PFSK-1 (cell line): Measurements from ENCODE around the gene LANCL2.

Experiments used
- POLR2AphosphoS5 ChIP-seq: IDR thresholded peaks from 2 replicates; pipeline ENCODE4 v1.6.1; 2012; ENCODE audit warnings: low read depth, mild to moderate bottlenecking, control low read depth, low read length, moderate library complexity
- TF ChIP-seq, protein P1 (sequence below), 2 experiments: IDR thresholded peaks; 2 replicates each; pipeline versions ENCODE4 v1.6.1 to v1.8.0; 2011 to 2012; ENCODE audit warnings: low read depth in 2 of 2, low read length in 2 of 2, control low read depth in 1 of 2, inconsistent platforms in 1 of 2, mild to moderate bottlenecking in 1 of 2, moderate library complexity in 1 of 2; ENCODE audit not compliant: insufficient read depth in 1 of 2

- no peak for TF ChIP-seq POLR2AphosphoS5
- TF ChIP-seq, protein P1, sequence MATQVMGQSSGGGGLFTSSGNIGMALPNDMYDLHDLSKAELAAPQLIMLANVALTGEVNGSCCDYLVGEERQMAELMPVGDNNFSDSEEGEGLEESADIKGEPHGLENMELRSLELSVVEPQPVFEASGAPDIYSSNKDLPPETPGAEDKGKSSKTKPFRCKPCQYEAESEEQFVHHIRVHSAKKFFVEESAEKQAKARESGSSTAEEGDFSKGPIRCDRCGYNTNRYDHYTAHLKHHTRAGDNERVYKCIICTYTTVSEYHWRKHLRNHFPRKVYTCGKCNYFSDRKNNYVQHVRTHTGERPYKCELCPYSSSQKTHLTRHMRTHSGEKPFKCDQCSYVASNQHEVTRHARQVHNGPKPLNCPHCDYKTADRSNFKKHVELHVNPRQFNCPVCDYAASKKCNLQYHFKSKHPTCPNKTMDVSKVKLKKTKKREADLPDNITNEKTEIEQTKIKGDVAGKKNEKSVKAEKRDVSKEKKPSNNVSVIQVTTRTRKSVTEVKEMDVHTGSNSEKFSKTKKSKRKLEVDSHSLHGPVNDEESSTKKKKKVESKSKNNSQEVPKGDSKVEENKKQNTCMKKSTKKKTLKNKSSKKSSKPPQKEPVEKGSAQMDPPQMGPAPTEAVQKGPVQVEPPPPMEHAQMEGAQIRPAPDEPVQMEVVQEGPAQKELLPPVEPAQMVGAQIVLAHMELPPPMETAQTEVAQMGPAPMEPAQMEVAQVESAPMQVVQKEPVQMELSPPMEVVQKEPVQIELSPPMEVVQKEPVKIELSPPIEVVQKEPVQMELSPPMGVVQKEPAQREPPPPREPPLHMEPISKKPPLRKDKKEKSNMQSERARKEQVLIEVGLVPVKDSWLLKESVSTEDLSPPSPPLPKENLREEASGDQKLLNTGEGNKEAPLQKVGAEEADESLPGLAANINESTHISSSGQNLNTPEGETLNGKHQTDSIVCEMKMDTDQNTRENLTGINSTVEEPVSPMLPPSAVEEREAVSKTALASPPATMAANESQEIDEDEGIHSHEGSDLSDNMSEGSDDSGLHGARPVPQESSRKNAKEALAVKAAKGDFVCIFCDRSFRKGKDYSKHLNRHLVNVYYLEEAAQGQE (IDR thresholded peaks at IDR 0.05; ENCODE audit: insufficient read depth in 1 of 2, low read depth in 2 of 2, low read length in 2 of 2), result no peak
Observed at GRCh38 chr7:55382251-55382650, 17.1 kb downstream of the LANCL2 start.
